CD14-positive monocyte (primary cell): Measurements from ENCODE around the gene ACYP2. TPM values are rescaled to one million over a fixed set of nuclear protein-coding genes. Genes with fewer than 3 reads are reported as not detected.

Experiments
- DNase-seq, 3 donors: peaks; one replicate each; pipeline ENCODE4 v3.0.0-alpha.2; 2011 to 2022
- H2AFZ ChIP-seq: 2 replicates; pipeline ENCODE4 v1.6.0; 2012; ENCODE audit warnings: mild to moderate bottlenecking, low read depth, low read length, inconsistent platforms; ENCODE audit not compliant: insufficient read depth, poor library complexity, severe bottlenecking
- H3K27ac ChIP-seq, 2 donors: 1 replicate in 1 of 2; 2 replicates in 1 of 2; pipeline ENCODE4 v1.5.1; 2012 to 2013; ENCODE audit warnings: low read length in 2 of 2, control low read depth in 1 of 2, inconsistent platforms in 1 of 2, low read depth in 1 of 2, mild to moderate bottlenecking in 1 of 2
- H3K27me3 ChIP-seq, 2 donors: one replicate each; pipeline versions ENCODE4 v1.6.0 to v1.6.1; 2011 to 2013; ENCODE audit warnings: low read length in 2 of 2; ENCODE audit not compliant: control insufficient read depth in 2 of 2, insufficient read depth in 2 of 2
- H3K36me3 ChIP-seq, 2 donors: replicated peaks in 1 of 2; 1 replicate in 1 of 2; 2 replicates in 1 of 2; pipeline versions ENCODE4 v1.5.1 to v1.6.1; 2012 to 2013; ENCODE audit warnings: low read length in 2 of 2, control low read depth in 1 of 2, inconsistent platforms in 1 of 2, mild to moderate bottlenecking in 1 of 2; ENCODE audit not compliant: insufficient read depth in 2 of 2, control insufficient read depth in 1 of 2
- H3K4me1 ChIP-seq, 2 donors: 1 replicate in 1 of 2; 2 replicates in 1 of 2; pipeline versions ENCODE4 v1.5.1 to v1.6.1; 2012 to 2013; ENCODE audit warnings: low read length in 2 of 2, control low read depth in 1 of 2, inconsistent platforms in 1 of 2, mild to moderate bottlenecking in 1 of 2, moderate library complexity in 1 of 2; ENCODE audit not compliant: insufficient read depth in 2 of 2, control insufficient read depth in 1 of 2
- H3K4me2 ChIP-seq: replicated peaks from 2 replicates; pipeline ENCODE3; 2012; ENCODE audit warnings: low read length, moderate library complexity, mild to moderate bottlenecking; ENCODE audit not compliant: poor library complexity, severe bottlenecking; ENCODE audit errors: extremely low read depth
- H3K4me3 ChIP-seq, 3 experiments: fragments of 200-600 bp in 1 of 3; sonication (generic) in 1 of 3; replicated peaks in 1 of 3; 1 replicate in 2 of 3; 2 replicates in 1 of 3; pipeline ENCODE4 v1.5.1; 2011 to 2013; ENCODE audit warnings: low read length in 3 of 3, mild to moderate bottlenecking in 3 of 3, control low read depth in 2 of 3, low read depth in 2 of 3, inconsistent platforms in 1 of 3, moderate library complexity in 1 of 3
- H3K79me2 ChIP-seq: 2 replicates; pipeline ENCODE4 v1.6.0; 2012; ENCODE audit warnings: mild to moderate bottlenecking, control low read depth, inconsistent platforms, low read length, moderate library complexity; ENCODE audit not compliant: insufficient read depth
- H3K9ac ChIP-seq: 2 replicates; pipeline ENCODE4 v1.6.0; 2017; ENCODE audit warnings: low read length, mild to moderate bottlenecking; ENCODE audit not compliant: insufficient read depth, poor library complexity, severe bottlenecking
- H3K9me3 ChIP-seq, 2 donors: replicated peaks in 1 of 2; 1 replicate in 1 of 2; 2 replicates in 1 of 2; pipeline versions ENCODE4 v1.5.1 to v1.6.1; 2012 to 2013; ENCODE audit warnings: low read length in 2 of 2, control low read depth in 1 of 2; ENCODE audit not compliant: control insufficient read depth in 1 of 2, insufficient read depth in 1 of 2
- H4K20me1 ChIP-seq: 2 replicates; pipeline ENCODE4 v1.6.0; 2012; ENCODE audit warnings: mild to moderate bottlenecking, low read length, control low read depth, moderate library complexity; ENCODE audit not compliant: insufficient read depth
- H3K27ac Mint-ChIP-seq, 7 donors: one replicate each; pipeline ENCODE4 v1.8.0; 2020; ENCODE audit warnings: mild to moderate bottlenecking in 7 of 7, mixed read lengths in 7 of 7, moderate library complexity in 6 of 7, inconsistent platforms in 2 of 7
- H3K27me3 Mint-ChIP-seq, 3 donors: one replicate each; pipeline ENCODE4 v1.8.0; 2021 to 2022; ENCODE audit warnings: low read depth in 3 of 3, mild to moderate bottlenecking in 3 of 3, mixed read lengths in 3 of 3, moderate library complexity in 3 of 3, inconsistent platforms in 1 of 3
- H3K36me3 Mint-ChIP-seq, 2 donors: one replicate each; pipeline ENCODE4 v1.8.0; 2020; ENCODE audit warnings: mixed read lengths in 2 of 2, inconsistent platforms in 1 of 2, mild to moderate bottlenecking in 1 of 2
- H3K4me1 Mint-ChIP-seq: one replicate; pipeline ENCODE4 v1.8.0; 2020; ENCODE audit warnings: mild to moderate bottlenecking, mixed read lengths
- H3K4me3 Mint-ChIP-seq, 2 donors: one replicate each; pipeline ENCODE4 v1.8.0; 2020; ENCODE audit warnings: mild to moderate bottlenecking in 2 of 2, mixed read lengths in 2 of 2, moderate library complexity in 1 of 2
- H3K9me3 Mint-ChIP-seq, 7 donors: one replicate each; pipeline ENCODE4 v1.8.0; 2020 to 2022; ENCODE audit warnings: mixed read lengths in 7 of 7, mild to moderate bottlenecking in 6 of 7, moderate library complexity in 6 of 7, inconsistent platforms in 2 of 7
- CTCF ChIP-seq: fragments of 200-600 bp; IDR thresholded peaks from one replicate; pipeline ENCODE4 v1.8.0; 2022; ENCODE audit warnings: antibody characterized with exemption, mild to moderate bottlenecking
- WGBS: methylation state at CpG from one replicate; pipeline ENCODE4 v1.1.5; 2013; ENCODE audit warnings: missing lambda C conversion rate; ENCODE audit not compliant: insufficient coverage; 5-methylcytosine and 5-hydroxymethylcytosine counted together
- intact Hi-C, 2 donors: fragments of 100-400 bp; cut with micrococcal nuclease; formaldehyde crosslinking; loops; one replicate each; pipeline versions ENCODE4 v1.15.0 to v1.15.1; 2023
- polyA plus RNA-seq, 3 donors: library from polyadenylated mRNA; depleted of rRNA in 1 of 3; unstranded in 2 of 3; stranded (reverse) in 1 of 3; fragments of 300-500 nt in 2 of 3; fragments of >200 nt in 1 of 3; fragmentation: Illumina TruSeq in 2 of 3; gene quantifications; 1 replicate in 2 of 3; 2 replicates in 1 of 3; pipeline ENCODE4 v1.2.3, GENCODE V29; 2012 to 2021

Gene ACYP2
- polyA plus RNA-seq, 3 donors, result 6.2 to 10.8 (median 10.3) TPM

DNA sequence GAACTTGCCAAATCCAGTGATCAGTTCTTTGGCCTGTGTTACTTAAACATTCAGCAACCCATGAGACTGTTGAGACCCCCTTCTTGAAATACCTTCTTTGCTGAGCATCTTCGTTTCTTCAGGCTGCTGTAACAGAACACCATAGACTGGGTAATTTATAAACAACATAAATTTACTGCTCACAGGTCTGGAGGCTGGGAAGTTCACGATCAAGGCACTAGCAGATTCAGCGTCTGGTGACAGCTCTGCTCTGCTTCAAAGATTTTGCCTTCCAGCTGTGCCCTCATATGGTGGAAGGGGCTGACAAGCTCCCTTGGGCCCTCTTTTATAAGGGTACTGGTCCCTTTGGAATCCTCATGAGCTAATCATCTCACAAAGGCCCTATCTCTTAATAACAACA is 169.4 kb downstream of the ACYP2 start:
- Mint-ChIP-seq H3K27me3 (no peaks in the 10 kb centered on the region), H3K9me3 (peaks cover 0 to 1% (median 0%) of the 10 kb centered on the region in 7 donors), H3K4me3 (no peak overlapping the region), H3K36me3 (no peaks in the 10 kb centered on the region), H3K27ac (no peak overlapping the region), H3K4me1 (no peaks in the 10 kb centered on the region)
- Histone ChIP-seq H3K4me3 (no peak overlapping the region), H3K9me3 (no peaks in the 10 kb centered on the region), H3K79me2 (no peaks in the 10 kb centered on the region), H3K36me3 (no peaks in the 10 kb centered on the region), H2AFZ (no peak overlapping the region), H3K4me2 (no peak overlapping the region), H3K4me1 (no peaks in the 10 kb centered on the region), H4K20me1 (no peaks in the 10 kb centered on the region), H3K27ac (no peak overlapping the region), H3K27me3 (no peaks in the 10 kb centered on the region), H3K9ac (no peak overlapping the region)
- TF ChIP-seq CTCF, result no peak
- DNase-seq, result no peak
- WGBS, result no CpG with 5 or more reads among the region's 3 CpGs
- intact Hi-C loops, result no loop called here

DNA sequence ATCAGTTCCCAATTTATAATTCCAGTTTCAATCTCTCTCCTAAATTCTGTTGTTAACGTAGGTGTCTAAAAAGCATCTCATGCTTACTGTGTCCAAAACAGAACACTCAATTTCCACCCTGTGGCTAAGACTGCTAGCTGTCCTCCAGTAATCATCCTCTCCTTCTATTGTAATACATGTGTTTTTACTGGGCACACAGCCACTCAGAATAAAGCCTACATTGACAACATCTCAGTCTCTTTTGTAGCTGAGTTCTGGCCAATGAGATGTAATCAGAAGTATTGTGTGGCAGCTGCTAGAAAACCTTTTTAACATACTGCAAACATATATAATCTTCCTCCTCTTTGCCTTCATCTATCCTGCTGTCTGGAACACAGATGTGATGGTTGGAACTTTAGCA is 170.0 kb downstream of the ACYP2 start:
- WGBS, result 100% methylated on average over 1 of the region's 1 CpG
- Histone ChIP-seq H3K79me2 (no peaks in the 10 kb centered on the region), H3K4me1 (no peaks in the 10 kb centered on the region), H3K9me3 (no peaks in the 10 kb centered on the region), H4K20me1 (no peaks in the 10 kb centered on the region), H3K27me3 (no peaks in the 10 kb centered on the region), H3K27ac (no peak overlapping the region), H3K9ac (no peak overlapping the region), H2AFZ (no peak overlapping the region), H3K4me2 (no peak overlapping the region), H3K4me3 (no peak overlapping the region), H3K36me3 (no peaks in the 10 kb centered on the region)
- H3K4me1 Mint-ChIP-seq, result no peaks in the 10 kb centered on the region
- no peak for DNase-seq
- no peak overlapping the region for H3K4me3 Mint-ChIP-seq
- no peaks in the 10 kb centered on the region for H3K27me3 Mint-ChIP-seq
- intact Hi-C loops, result no loop called here
- H3K9me3 Mint-ChIP-seq, result peaks cover 0 to 4% (median 0%) of the 10 kb centered on the region in 7 donors
- H3K36me3 Mint-ChIP-seq, result no peaks in the 10 kb centered on the region
- no peak overlapping the region for H3K27ac Mint-ChIP-seq
- TF ChIP-seq CTCF, result no peak
